AG04449 (cell line): ENCODE data around the gene SCFD2.

Experiments
- CTCF ChIA-PET: fragments of 350-600 bp; formaldehyde crosslinking; extraction: SDS; loops from one replicate; lab custom pipeline; 2021; ENCODE audit warnings: antibody characterized with exemption; lab: Yijun Ruan, JAX
- POLR2A ChIA-PET: fragments of 400-600, 350-600 bp; formaldehyde crosslinking; extraction: SDS; loops from one replicate; lab custom pipeline; 2020; ENCODE audit warnings: antibody characterized with exemption, inconsistent platforms; lab: Yijun Ruan, JAX
- DNase-seq: peaks from one replicate; pipeline ENCODE4 v3.0.0-alpha.2; 2010; ENCODE audit warnings: low read depth, low spot score
- H3K4me3 ChIP-seq: 2 replicates; pipeline ENCODE4 v1.5.1; 2011; ENCODE audit warnings: low read depth, mild to moderate bottlenecking, control low read depth, low read length
- CTCF ChIP-seq: IDR thresholded peaks from one replicate; pipeline ENCODE4 v1.5.1; 2011; ENCODE audit warnings: mild to moderate bottlenecking, moderate library complexity, low read length, control low read depth, inconsistent platforms; ENCODE audit not compliant: insufficient read depth; ENCODE audit errors: missing control alignments

SCFD2 gene

GRCh38 chr4:52877694-52878093 lies 488.2 kb downstream of the SCFD2 start:
- CTCF ChIA-PET: interaction anchor here (1.5 kb wide), 1 partner anchor 34 kb away, joined by 3 read pairs; no protein-coding TSS in a partner anchor
- TF ChIP-seq CTCF: no peak
- POLR2A ChIA-PET: no interaction called here
- H3K4me3 ChIP-seq: no peak overlapping the region
- DNase-seq: no peak

GRCh38 chr4:52877036-52877435 lies 488.8 kb downstream of the SCFD2 start:
- CTCF ChIA-PET: interaction anchor here (1.5 kb wide), 1 partner anchor 35 kb away, joined by 3 read pairs; no protein-coding TSS in a partner anchor
- no peak for TF ChIP-seq CTCF
- DNase-seq: no peak
- H3K4me3 ChIP-seq: no peak overlapping the region
- POLR2A ChIA-PET: no interaction called here

GRCh38 chr4:52876069-52876468 lies 489.8 kb downstream of the SCFD2 start:
- TF ChIP-seq CTCF: no peak
- DNase-seq: no peak
- H3K4me3 ChIP-seq: no peak overlapping the region
- POLR2A ChIA-PET: no interaction called here
- CTCF ChIA-PET: no interaction called here

- POLR2A ChIA-PET: no interaction called here
- no peak for DNase-seq
- no peak for TF ChIP-seq CTCF
- CTCF ChIA-PET: no interaction called here
- H3K4me3 ChIP-seq: no peak overlapping the region
Observed at GRCh38 chr4:52874948-52875347, 490.9 kb downstream of the SCFD2 start.

- H3K4me3 ChIP-seq: no peak overlapping the region
- POLR2A ChIA-PET: no interaction called here
- TF ChIP-seq CTCF: no peak
- no peak for DNase-seq
- CTCF ChIA-PET: interaction anchor here (0.6 kb wide), 1 partner anchor 109 kb away, joined by 3 read pairs; no protein-coding TSS in a partner anchor
Observed at GRCh38 chr4:52873861-52874343, 492.0 kb downstream of the SCFD2 start.

GRCh38 chr4:52873191-52873590 lies 492.7 kb downstream of the SCFD2 start:
- ChIA-PET CTCF (interaction anchor here (0.6 kb wide), 1 partner anchor 110 kb away, joined by 3 read pairs; no protein-coding TSS in a partner anchor), POLR2A (no interaction called here)
- no peak overlapping the region for H3K4me3 ChIP-seq
- DNase-seq: no peak
- TF ChIP-seq CTCF: no peak
